IPS DF 6.9 (cell line): Measurements from ENCODE around the gene LRP10.
"Not testable (repeated sequence)": the region's sequence is repeated elsewhere in the genome, so short reads cannot be mapped to it uniquely, and the experiment has no call there.

Source experiments
- DNase-seq: peaks from one replicate; pipeline ENCODE4 v3.0.0-alpha.2; 2013; ENCODE audit warnings: low read depth, low spot score
- H3K27ac ChIP-seq: one replicate; pipeline ENCODE4 v1.5.1; 2013; ENCODE audit warnings: low read length, control low read depth
- H3K27me3 ChIP-seq: 2 replicates; pipeline ENCODE4 v1.6.1; 2013; ENCODE audit warnings: mild to moderate bottlenecking, low read length; ENCODE audit not compliant: control insufficient read depth, insufficient read depth
- H3K36me3 ChIP-seq: 2 replicates; pipeline ENCODE4 v1.6.1; 2013; ENCODE audit warnings: low read length; ENCODE audit not compliant: control insufficient read depth, insufficient read depth
- H3K4me1 ChIP-seq: 2 replicates; pipeline ENCODE4 v1.6.1; 2013; ENCODE audit warnings: low read length; ENCODE audit not compliant: control insufficient read depth, insufficient read depth
- H3K4me3 ChIP-seq: 2 replicates; pipeline ENCODE4 v1.5.1; 2013; ENCODE audit warnings: mild to moderate bottlenecking, low read length
- H3K9me3 ChIP-seq: 2 replicates; pipeline ENCODE4 v1.6.1; 2013; ENCODE audit warnings: low read length, inconsistent platforms; ENCODE audit not compliant: control insufficient read depth, insufficient read depth
- WGBS: extraction: QIAGEN DNeasy Blood & Tissue Kit; methylation state at CpG from one replicate; pipeline ENCODE4 v1.1.7; 2013; ENCODE audit warnings: mixed read lengths, missing lambda C conversion rate; ENCODE audit not compliant: insufficient read length, insufficient coverage; 5-methylcytosine and 5-hydroxymethylcytosine counted together

Gene LRP10

GRCh38 chr14:22871224-22872032 is at the start of gene LRP10:
LRP10 (plus strand) TSS chr14:22871740; CDS start chr14:22872304, 564 bp downstream.
- no peak for DNase-seq
- no peak within 1 kb of the TSS for H3K27ac ChIP-seq
- no CpG with 5 or more reads among the region's 50 CpGs for WGBS

GRCh38 chr14:22822016-22822570 is 49.4 kb upstream of the LRP10 start:
- WGBS = no CpG with 5 or more reads among the region's 32 CpGs
- peaks cover 5% of the 10 kb centered on the region; the same call in 1 of the 2 replicates for H3K4me1 ChIP-seq
- H3K27ac ChIP-seq = no peak overlapping the region
- H3K9me3 ChIP-seq = no peaks in the 10 kb centered on the region
- DNase-seq = no peak
- H3K4me3 ChIP-seq = peak overlapping the region; percentile 64; the same call in 1 of the 2 replicates
- H3K36me3 ChIP-seq = no peaks in the 10 kb centered on the region
- H3K27me3 ChIP-seq = no peaks in the 10 kb centered on the region

More at GRCh38 chr14:22871224-22872032, at the start of gene LRP10:
- H3K9me3 ChIP-seq = no peaks in the 10 kb centered on the region
- no peaks in the 10 kb centered on the region for H3K4me1 ChIP-seq
- H3K36me3 ChIP-seq = peaks cover 10% of the 10 kb centered on the region; the same call in 1 of the 2 replicates
- H3K27me3 ChIP-seq = no peaks in the 10 kb centered on the region
- peak within 1 kb of the TSS; percentile 94 for H3K4me3 ChIP-seq

- no peaks in the 10 kb centered on the region for H3K27me3 ChIP-seq
- H3K36me3 ChIP-seq = no peaks in the 10 kb centered on the region
- WGBS = no CpG with 5 or more reads among the region's 34 CpGs
- peak overlapping the region; percentile 64; the same call in 1 of the 2 replicates for H3K4me3 ChIP-seq
- peak; percentile 93 for DNase-seq
- no peak overlapping the region for H3K27ac ChIP-seq
- no peaks in the 10 kb centered on the region for H3K9me3 ChIP-seq
- H3K4me1 ChIP-seq = peaks cover 5% of the 10 kb centered on the region; the same call in 1 of the 2 replicates
Measured at GRCh38 chr14:22822571-22823098, 48.9 kb upstream of the LRP10 start.

GRCh38 chr14:22824711-22825359 is 46.7 kb upstream of the LRP10 start:
- no peak for DNase-seq
- H3K9me3 ChIP-seq = no peaks in the 10 kb centered on the region
- no peaks in the 10 kb centered on the region for H3K27me3 ChIP-seq
- H3K4me1 ChIP-seq = peaks cover 5% of the 10 kb centered on the region; the same call in 1 of the 2 replicates
- no CpG with 5 or more reads among the region's 8 CpGs for WGBS
- H3K4me3 ChIP-seq = no peak overlapping the region
- H3K36me3 ChIP-seq = no peaks in the 10 kb centered on the region
- H3K27ac ChIP-seq = no peak overlapping the region

GRCh38 chr14:22829076-22829660 is 42.4 kb upstream of the LRP10 start:
- DNase-seq, H3K4me1 ChIP-seq, H3K36me3 ChIP-seq, H3K4me3 ChIP-seq, H3K27ac ChIP-seq, H3K9me3 ChIP-seq, H3K27me3 ChIP-seq: not testable (repeated sequence)
- no CpG with 5 or more reads among the region's 12 CpGs for WGBS

GRCh38 chr14:22829661-22830442 is 41.7 kb upstream of the LRP10 start, which contains the start of gene MRPL52:
MRPL52 (plus strand) TSS chr14:22829887; CDS start chr14:22829913, 26 bp downstream.
- WGBS = no CpG with 5 or more reads among the region's 41 CpGs
- 0 out of 2 replicates have a peak, but pooled peaks cover 4% of the 10 kb centered on the region for H3K36me3 ChIP-seq

GRCh38 chr14:22830443-22831010 is 41.0 kb upstream of the LRP10 start:
- Histone ChIP-seq H3K4me1 (no peaks in the 10 kb centered on the region), H3K27ac (no peak overlapping the region), H3K9me3 (no peaks in the 10 kb centered on the region), H3K36me3 (0 out of 2 replicates have a peak, but pooled peaks cover 4% of the 10 kb centered on the region), H3K4me3 (peak overlapping the region; percentile 99; the same call in 1 of the 2 replicates), H3K27me3 (no peaks in the 10 kb centered on the region)
- no CpG with 5 or more reads among the region's 3 CpGs for WGBS
- DNase-seq = no peak

More at GRCh38 chr14:22829661-22830442, 41.7 kb upstream of the LRP10 start, which contains the start of gene MRPL52:
- Histone ChIP-seq H3K4me3 (peak within 1 kb of the TSS; percentile 99; the same call in 1 of the 2 replicates), H3K9me3 (no peaks in the 10 kb centered on the region), H3K27ac (no peak within 1 kb of the TSS), H3K27me3 (no peaks in the 10 kb centered on the region), H3K4me1 (no peaks in the 10 kb centered on the region)
- no peak for DNase-seq

GRCh38 chr14:22835505-22835904 is 36.0 kb upstream of the LRP10 start:
- Histone ChIP-seq H3K9me3 (no peaks in the 10 kb centered on the region), H3K27ac (no peak overlapping the region), H3K4me1 (peaks cover 12% of the 10 kb centered on the region), H3K36me3 (0 out of 2 replicates have a peak, but pooled peaks cover 4% of the 10 kb centered on the region), H3K27me3 (no peaks in the 10 kb centered on the region), H3K4me3 (no peak overlapping the region)
- no CpG with 5 or more reads among the region's 3 CpGs for WGBS
- no peak for DNase-seq
